GM10248 (cell line): ENCODE data around the gene SYK.

Source experiments
- CTCF ChIA-PET: fragments of 300-600 bp; sonication (Branson Sonifier 250); formaldehyde crosslinking; extraction: SDS; loops from one replicate; lab custom pipeline; 2021; ENCODE audit warnings: antibody characterized with exemption; lab: Yijun Ruan, JAX
- POLR2A ChIA-PET: fragments of 350-650 bp; sonication (Branson Sonifier 250); formaldehyde crosslinking; extraction: SDS; loops from one replicate; lab custom pipeline; 2020; ENCODE audit warnings: antibody characterized with exemption; lab: Yijun Ruan, JAX
- DNase-seq: peaks from one replicate; pipeline ENCODE4 v3.0.0; 2012; ENCODE audit errors: extremely low spot score
- TF ChIP-seq, protein P1 (sequence below): IDR thresholded peaks from 2 replicates; pipeline ENCODE4 v1.5.1; 2012; ENCODE audit warnings: mild to moderate bottlenecking, low read depth; ENCODE audit errors: extremely low read depth, missing control alignments, control extremely low read depth

Gene SYK

DNA sequence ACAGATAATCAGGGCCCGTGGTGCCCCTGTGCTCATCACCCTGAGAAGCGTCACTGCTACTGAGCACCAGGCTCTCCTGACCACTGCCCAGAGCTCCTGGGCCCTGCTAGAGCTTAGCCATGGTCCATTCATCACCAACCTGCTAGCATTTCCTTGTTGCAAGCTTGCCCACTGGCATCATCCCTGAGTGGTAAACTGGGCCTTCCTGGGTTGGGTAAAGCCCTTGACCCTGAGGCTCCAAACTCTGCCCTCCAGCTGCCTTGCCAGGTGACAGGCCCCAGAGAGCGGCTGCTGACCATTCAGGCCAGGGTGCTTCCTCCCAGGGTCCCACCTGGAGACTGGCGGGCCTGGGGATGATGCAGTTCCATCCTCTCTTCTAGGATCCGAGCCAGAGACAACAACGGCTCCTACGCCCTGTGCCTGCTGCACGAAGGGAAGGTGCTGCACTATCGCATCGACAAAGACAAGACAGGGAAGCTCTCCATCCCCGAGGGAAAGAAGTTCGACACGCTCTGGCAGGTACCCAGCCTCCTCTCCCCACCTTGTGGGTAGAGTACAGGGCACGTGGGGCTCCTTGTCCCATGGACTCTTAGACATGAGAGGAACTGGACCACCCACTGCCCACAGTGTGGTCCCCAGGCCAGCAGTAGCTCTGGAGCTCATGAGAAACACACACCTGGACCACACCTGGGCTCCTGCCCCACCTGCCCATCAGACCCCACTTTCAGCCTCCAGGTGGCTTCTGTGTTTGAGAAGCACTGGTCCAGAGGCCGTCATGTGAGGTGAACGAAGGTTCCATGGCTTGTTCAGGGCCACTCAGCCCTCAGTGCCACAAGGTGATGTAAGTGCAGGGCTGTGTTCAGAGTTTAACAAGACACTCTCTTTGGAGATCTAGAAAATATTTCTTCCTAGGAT, 60.5 kb downstream of the SYK start:
- no peak for DNase-seq
- ChIA-PET POLR2A (no interaction called here), CTCF (interaction anchor here (1.0 to 1.3 kb wide), 3 partner anchors 14 to 36 kb away, joined by 3 to 4 read pairs (median 4); no protein-coding TSS in a partner anchor)
- TF ChIP-seq, protein P1, sequence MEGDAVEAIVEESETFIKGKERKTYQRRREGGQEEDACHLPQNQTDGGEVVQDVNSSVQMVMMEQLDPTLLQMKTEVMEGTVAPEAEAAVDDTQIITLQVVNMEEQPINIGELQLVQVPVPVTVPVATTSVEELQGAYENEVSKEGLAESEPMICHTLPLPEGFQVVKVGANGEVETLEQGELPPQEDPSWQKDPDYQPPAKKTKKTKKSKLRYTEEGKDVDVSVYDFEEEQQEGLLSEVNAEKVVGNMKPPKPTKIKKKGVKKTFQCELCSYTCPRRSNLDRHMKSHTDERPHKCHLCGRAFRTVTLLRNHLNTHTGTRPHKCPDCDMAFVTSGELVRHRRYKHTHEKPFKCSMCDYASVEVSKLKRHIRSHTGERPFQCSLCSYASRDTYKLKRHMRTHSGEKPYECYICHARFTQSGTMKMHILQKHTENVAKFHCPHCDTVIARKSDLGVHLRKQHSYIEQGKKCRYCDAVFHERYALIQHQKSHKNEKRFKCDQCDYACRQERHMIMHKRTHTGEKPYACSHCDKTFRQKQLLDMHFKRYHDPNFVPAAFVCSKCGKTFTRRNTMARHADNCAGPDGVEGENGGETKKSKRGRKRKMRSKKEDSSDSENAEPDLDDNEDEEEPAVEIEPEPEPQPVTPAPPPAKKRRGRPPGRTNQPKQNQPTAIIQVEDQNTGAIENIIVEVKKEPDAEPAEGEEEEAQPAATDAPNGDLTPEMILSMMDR, result no peak

DNA sequence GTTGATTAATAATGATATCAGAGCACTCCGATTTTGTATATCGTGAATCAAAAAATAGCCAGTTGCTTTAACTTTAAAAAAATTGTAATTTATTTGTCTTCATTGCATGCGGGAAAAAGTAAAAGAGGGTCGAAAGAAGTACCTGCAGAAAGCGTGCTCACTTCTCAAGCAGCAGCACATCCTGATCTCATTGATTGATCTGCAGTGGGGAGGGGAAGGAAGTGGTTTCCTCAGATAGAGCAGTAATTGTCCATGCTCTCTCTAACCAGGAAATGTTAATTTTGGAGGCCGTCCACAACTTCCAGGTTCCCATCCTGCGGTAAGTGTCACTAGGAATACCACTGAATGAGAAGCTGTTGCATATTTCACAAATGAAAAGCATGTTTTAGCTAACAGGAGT, 63.2 kb downstream of the SYK start:
- ChIA-PET POLR2A (no interaction called here), CTCF (no interaction called here)
- TF ChIP-seq, protein P1, result no peak
- no peak for DNase-seq

DNA sequence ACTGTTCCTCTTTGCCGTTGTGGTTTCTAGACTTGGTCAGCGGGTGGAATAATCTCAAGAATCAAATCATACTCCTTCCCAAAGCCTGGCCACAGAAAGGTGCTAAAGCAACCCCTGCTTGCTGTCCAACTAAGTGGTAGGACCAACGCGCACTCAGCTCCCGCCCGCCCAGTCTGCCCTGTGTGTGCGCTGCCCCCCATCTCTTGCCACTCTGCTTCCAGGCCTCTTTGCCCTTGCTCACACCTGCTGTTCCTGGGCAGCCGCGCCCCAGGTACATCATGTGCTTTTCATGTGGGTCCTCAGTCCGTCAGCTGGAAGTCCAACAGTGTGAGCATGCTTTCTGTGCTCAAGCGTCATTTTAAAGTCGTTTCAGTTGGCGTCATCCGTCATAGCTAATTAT, 65.5 kb downstream of the SYK start:
- no peak for DNase-seq
- TF ChIP-seq, protein P1, result no peak
- CTCF ChIA-PET, result no interaction called here
- POLR2A ChIA-PET, result no interaction called here

DNA sequence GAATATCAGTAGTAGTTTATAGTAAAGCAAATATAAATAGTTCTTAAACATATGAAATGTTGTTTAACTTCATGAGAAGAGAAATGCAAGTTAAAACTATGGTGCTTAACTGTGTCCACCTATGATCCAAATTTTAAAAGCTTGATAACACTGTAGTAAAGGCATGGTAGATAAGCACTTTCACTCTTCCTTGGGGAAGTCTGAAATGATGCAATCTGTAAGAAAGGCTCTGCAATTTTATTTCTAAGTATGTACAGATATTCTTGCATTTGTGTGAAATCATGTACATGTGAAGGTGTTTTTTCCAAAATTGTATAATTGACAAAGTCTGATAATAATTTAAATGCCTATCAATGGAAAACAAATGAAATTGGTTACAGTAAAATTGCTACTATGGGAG, 66.9 kb downstream of the SYK start:
- DNase-seq, result no peak
- ChIA-PET CTCF (interaction anchor here (1.6 to 3.2 kb wide), 3 partner anchors 21 to 642 kb away, joined by 5 to 15 read pairs (median 12); no protein-coding TSS in a partner anchor), POLR2A (no interaction called here)
- TF ChIP-seq, protein P1, result no peak

DNA sequence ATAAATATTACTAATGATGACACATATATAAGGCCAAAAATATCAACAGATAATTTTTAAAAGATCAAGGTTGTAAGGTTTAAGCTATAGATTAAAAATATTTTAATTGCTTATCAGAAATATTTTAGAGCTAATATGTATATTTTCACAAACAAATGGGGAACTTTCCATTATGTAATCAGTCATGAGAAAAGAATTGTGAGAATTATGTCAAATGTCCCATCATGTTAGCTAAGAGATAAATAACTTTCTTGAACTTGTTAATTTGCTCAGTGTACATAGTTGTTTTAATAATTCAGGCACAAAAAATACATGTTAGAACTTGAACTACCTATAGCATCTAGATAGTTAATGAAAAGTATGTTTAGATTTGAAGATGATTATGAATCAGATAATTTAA, 67.7 kb downstream of the SYK start:
- TF ChIP-seq, protein P1, result no peak
- ChIA-PET CTCF (interaction anchor here (0.7 to 3.2 kb wide), 12 partner anchors 11 to 1276 kb away, joined by 3 to 15 read pairs (median 4); partner anchors contain the start of gene SYK), POLR2A (no interaction called here)
- DNase-seq, result no peak

DNA sequence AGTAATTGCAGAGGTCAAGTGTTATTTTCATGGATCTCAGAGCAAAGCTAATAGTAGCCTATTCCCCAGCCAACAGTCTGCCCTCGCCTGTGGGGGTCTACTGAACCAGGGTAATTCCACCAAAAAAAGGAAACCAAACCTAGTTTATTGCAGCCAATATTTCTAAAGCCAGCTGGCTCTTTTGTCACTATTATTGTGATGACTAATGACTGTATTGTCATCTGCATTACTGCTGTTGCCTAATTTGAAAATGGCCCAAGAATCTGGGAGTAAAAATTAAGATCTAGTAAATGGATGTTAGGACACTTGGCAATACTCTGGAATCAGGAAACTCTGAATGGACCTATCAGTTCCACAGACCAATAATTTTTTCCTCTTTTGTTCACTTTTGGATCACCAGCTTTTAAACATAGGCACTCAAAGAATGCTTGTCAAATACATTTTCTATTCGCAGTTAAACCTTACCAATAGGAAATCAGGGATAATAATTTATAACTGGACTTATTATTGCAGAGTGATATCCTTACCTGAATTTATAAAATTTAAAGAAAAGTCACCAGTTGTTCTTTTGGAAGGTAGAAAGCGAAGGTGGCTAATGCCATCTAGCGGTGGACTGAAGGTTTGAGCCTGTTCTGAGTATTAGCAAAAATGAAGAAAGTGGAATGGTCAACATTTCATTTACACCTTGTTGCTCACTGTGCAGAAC, 69.2 kb downstream of the SYK start:
- CTCF ChIA-PET, result interaction anchor here (0.6 to 3.2 kb wide), 17 partner anchors 9 to 644 kb away, joined by 3 to 15 read pairs (median 4); no protein-coding TSS in a partner anchor
- TF ChIP-seq, protein P1, result peak; percentile 73
- POLR2A ChIA-PET, result no interaction called here
- peak; percentile 48 for DNase-seq
